ENCODE results near the gene ADGRA1. TPM values are rescaled to one million over a fixed set of nuclear protein-coding genes. Genes with fewer than 3 reads are reported as not detected.

Gene ADGRA1
- total RNA-seq, 4 donors from 2014 or later = 0.32 TPM; not detected in 3

GRCh38 chr10:133068111-133069032 is 19.4 kb upstream of the ADGRA1 start:
- ATAC-seq (ENCODE audit: low FRiP score) (peak; percentile 30), DNase-seq (ENCODE audit: low spot score) (no peak)
- no peak for TF ChIP-seq CTCF (IDR thresholded peaks at IDR 0.05)

- TF ChIP-seq CTCF (IDR thresholded peaks at IDR 0.05) = no peak
- ATAC-seq (ENCODE audit: low FRiP score) = no peak
- no peak for DNase-seq (ENCODE audit: low spot score)
Measured at GRCh38 chr10:133069033-133069525, 18.6 kb upstream of the ADGRA1 start.

- no peak for DNase-seq (ENCODE audit: low spot score)
- TF ChIP-seq CTCF (IDR thresholded peaks at IDR 0.05) = no peak
Measured at GRCh38 chr10:133070405-133070804, 17.3 kb upstream of the ADGRA1 start.

GRCh38 chr10:133070810-133071209 is 16.9 kb upstream of the ADGRA1 start:
- ATAC-seq (ENCODE audit: low FRiP score) (no peak), DNase-seq (ENCODE audit: low spot score) (no peak)
- no peak for TF ChIP-seq CTCF (IDR thresholded peaks at IDR 0.05)

More at GRCh38 chr10:133070405-133070804, 17.3 kb upstream of the ADGRA1 start:
- no peak for ATAC-seq (ENCODE audit: low FRiP score)

- TF ChIP-seq CTCF (IDR thresholded peaks at IDR 0.05) = no peak
- ATAC-seq (ENCODE audit: low FRiP score) = no peak
- no peak for DNase-seq (ENCODE audit: low spot score)
Measured at GRCh38 chr10:133071733-133072132, 16.0 kb upstream of the ADGRA1 start.

GRCh38 chr10:133072196-133072595 is 15.5 kb upstream of the ADGRA1 start:
- no peak for TF ChIP-seq CTCF (IDR thresholded peaks at IDR 0.05)
- DNase-seq (ENCODE audit: low spot score) (no peak), ATAC-seq (ENCODE audit: low FRiP score) (no peak)
